Measurements from ENCODE around the gene PIP5K1B. TPM values are rescaled to one million over a fixed set of nuclear protein-coding genes. Genes with fewer than 3 reads are reported as not detected.

PIP5K1B gene
- total RNA-seq, 1 experiment from 2014 or later = 0.20 TPM

- no peak overlapping the region for H3K9ac ChIP-seq (ENCODE audit: low read length)
- H3K4me3 ChIP-seq (replicated peaks in 1 of 2; ENCODE audit: low read depth in 1 of 2, low read length in 2 of 2) = no peak overlapping the region
- H3K27me3 ChIP-seq (ENCODE audit: insufficient read depth, low read length) = peaks cover 28% of the 10 kb centered on the region
- H4K20me1 ChIP-seq (ENCODE audit: insufficient read depth) = no peaks in the 10 kb centered on the region
- ATAC-seq = no peak
- H3K4me2 ChIP-seq (ENCODE audit: low read length) = no peak overlapping the region
- H3K36me3 ChIP-seq (ENCODE audit: control insufficient read depth in 1 of 2, insufficient read depth in 2 of 2, low read length in 2 of 2) = no peaks in the 10 kb centered on the region
- no peak overlapping the region for H2AFZ ChIP-seq (ENCODE audit: low read depth, low read length, poor library complexity, severe bottlenecking)
- no peaks in the 10 kb centered on the region for H3K9me2 ChIP-seq (ENCODE audit: insufficient read depth)
- TF ChIP-seq ZNF274 (IDR thresholded peaks at IDR 0.05; ENCODE audit: low read depth, low read length) (no peak), EZH2phosphoT487 (IDR thresholded peaks at IDR 0.05; ENCODE audit: borderline replicate concordance) (no peak), JUND (IDR thresholded peaks at IDR 0.05) (no peak), FOSL1 (IDR thresholded peaks at IDR 0.05; ENCODE audit: low read depth) (no peak), RAD21 (IDR thresholded peaks at IDR 0.05; ENCODE audit: low read depth) (no peak), SIN3A (IDR thresholded peaks at IDR 0.05; ENCODE audit: low read depth) (no peak), POLR2AphosphoS5 (IDR thresholded peaks at IDR 0.05; ENCODE audit: low read depth, low read length) (no peak), CEBPB (IDR thresholded peaks at IDR 0.05; ENCODE audit: low read depth) (no peak), ZFX (IDR thresholded peaks at IDR 0.05) (no peak), YY1 (IDR thresholded peaks at IDR 0.05; ENCODE audit: extremely low read depth, insufficient replicate concordance, low read depth, low read length) (no peak), SP1 (IDR thresholded peaks at IDR 0.05; ENCODE audit: low read depth) (no peak), TCF7L2 (IDR thresholded peaks at IDR 0.05; ENCODE audit: borderline replicate concordance, extremely low read depth, insufficient read depth, insufficient read length) (no peak)
- no peak overlapping the region for H3K27ac ChIP-seq (ENCODE audit: low read depth, low read length)
- intact Hi-C loops (cut with micrococcal nuclease) = loop anchor here (5.0 kb wide), 1 partner anchor 605 kb away; no protein-coding TSS in a partner anchor
- RAD21 ChIA-PET (ENCODE audit: low non-redundant PET in 1 of 2, low total read pairs in 2 of 2, uncharacterized antibody in 2 of 2, unreplicated experiment in 2 of 2) = no interaction called here
- no peaks in the 10 kb centered on the region for H3K4me1 ChIP-seq (ENCODE audit: control insufficient read depth in 1 of 2, insufficient read depth in 2 of 2, low read length in 2 of 2)
- no TSS peak for BruUV-seq (replicated peaks)
- H3K79me2 ChIP-seq (ENCODE audit: insufficient read depth, low read length) = no peaks in the 10 kb centered on the region
- CTCF ChIA-PET = no interaction called here
- no peak for DNase-seq (ENCODE audit: low read depth, low spot score)
- no peaks in the 10 kb centered on the region for H3K9me3 ChIP-seq (ENCODE audit: control insufficient read depth in 1 of 2, insufficient read depth in 1 of 2, low read depth in 1 of 2, low read length in 2 of 2)
- POLR2A ChIA-PET = no interaction called here
Measured at GRCh38 chr9:68931821-68932220, 226.8 kb downstream of the PIP5K1B start.

GRCh38 chr9:68932458-68932857, 227.4 kb downstream of the PIP5K1B start:
- ATAC-seq = no peak
- Histone ChIP-seq H3K36me3 (ENCODE audit: control insufficient read depth in 1 of 2, insufficient read depth in 2 of 2, low read length in 2 of 2) (no peaks in the 10 kb centered on the region), H3K27me3 (ENCODE audit: insufficient read depth, low read length) (peaks cover 24% of the 10 kb centered on the region), H2AFZ (ENCODE audit: low read depth, low read length, poor library complexity, severe bottlenecking) (no peak overlapping the region), H3K9ac (ENCODE audit: low read length) (no peak overlapping the region), H3K79me2 (ENCODE audit: insufficient read depth, low read length) (no peaks in the 10 kb centered on the region), H3K4me1 (ENCODE audit: control insufficient read depth in 1 of 2, insufficient read depth in 2 of 2, low read length in 2 of 2) (no peaks in the 10 kb centered on the region), H4K20me1 (ENCODE audit: insufficient read depth) (no peaks in the 10 kb centered on the region), H3K9me3 (ENCODE audit: control insufficient read depth in 1 of 2, insufficient read depth in 1 of 2, low read depth in 1 of 2, low read length in 2 of 2) (no peaks in the 10 kb centered on the region), H3K9me2 (ENCODE audit: insufficient read depth) (no peaks in the 10 kb centered on the region), H3K4me2 (ENCODE audit: low read length) (no peak overlapping the region), H3K4me3 (replicated peaks in 1 of 2; ENCODE audit: low read depth in 1 of 2, low read length in 2 of 2) (no peak overlapping the region), H3K27ac (ENCODE audit: low read depth, low read length) (no peak overlapping the region)
- BruUV-seq (replicated peaks) = no TSS peak
- ChIA-PET RAD21 (ENCODE audit: low non-redundant PET in 1 of 2, low total read pairs in 2 of 2, uncharacterized antibody in 2 of 2, unreplicated experiment in 2 of 2) (no interaction called here), POLR2A (no interaction called here), CTCF (no interaction called here)
- intact Hi-C loops (cut with micrococcal nuclease) = loop anchor here (5.0 kb wide), 1 partner anchor 605 kb away; no protein-coding TSS in a partner anchor
- DNase-seq (ENCODE audit: low read depth, low spot score) = no peak
- no peak for TF ChIP-seq CTCF (IDR thresholded peaks at IDR 0.05 in 2 of 3, conservative IDR thresholded peaks at IDR 0.05 in 1 of 3; ENCODE audit: borderline replicate concordance in 1 of 3, insufficient read depth in 1 of 3, low read depth in 2 of 3, low read length in 2 of 3)
- no peak for TF ChIP-seq POLR2A (IDR thresholded peaks at IDR 0.05; ENCODE audit: borderline replicate concordance, extremely low read depth, insufficient read depth, insufficient read length)
- TF ChIP-seq ZBTB33 (IDR thresholded peaks at IDR 0.05; ENCODE audit: extremely low read depth, insufficient replicate concordance, low read length) = no peak
- no peak for TF ChIP-seq ELF1 (IDR thresholded peaks at IDR 0.05; ENCODE audit: borderline replicate concordance, low read depth)
- TF ChIP-seq MAX (IDR thresholded peaks at IDR 0.05) = no peak
- no peak for TF ChIP-seq CEBPB (IDR thresholded peaks at IDR 0.05; ENCODE audit: low read depth)
- no peak for TF ChIP-seq POLR2AphosphoS5 (IDR thresholded peaks at IDR 0.05; ENCODE audit: low read depth, low read length)
- TF ChIP-seq SP1 (IDR thresholded peaks at IDR 0.05; ENCODE audit: low read depth) = no peak
- no peak for TF ChIP-seq JUND (IDR thresholded peaks at IDR 0.05)
- no peak for TF ChIP-seq FOSL1 (IDR thresholded peaks at IDR 0.05; ENCODE audit: low read depth)
- no peak for TF ChIP-seq RAD21 (IDR thresholded peaks at IDR 0.05; ENCODE audit: low read depth)
- no peak for TF ChIP-seq EGR1 (IDR thresholded peaks at IDR 0.05; ENCODE audit: low read depth)
- no peak for TF ChIP-seq YY1 (IDR thresholded peaks at IDR 0.05; ENCODE audit: extremely low read depth, insufficient replicate concordance, low read depth, low read length)
- TF ChIP-seq ZFX (IDR thresholded peaks at IDR 0.05) = no peak

All from HCT116 (cell line).